HG02938 (cell line): ENCODE measurements around the gene TBC1D1.

Source experiments
- ATAC-seq: cut with Tn5 transposase; IDR thresholded peaks from one replicate; pipeline ENCODE4 v1.9.1; 2021; ENCODE audit warnings: mild to moderate bottlenecking, moderate library complexity; ENCODE audit not compliant: unreplicated experiment

TBC1D1 gene

DNA sequence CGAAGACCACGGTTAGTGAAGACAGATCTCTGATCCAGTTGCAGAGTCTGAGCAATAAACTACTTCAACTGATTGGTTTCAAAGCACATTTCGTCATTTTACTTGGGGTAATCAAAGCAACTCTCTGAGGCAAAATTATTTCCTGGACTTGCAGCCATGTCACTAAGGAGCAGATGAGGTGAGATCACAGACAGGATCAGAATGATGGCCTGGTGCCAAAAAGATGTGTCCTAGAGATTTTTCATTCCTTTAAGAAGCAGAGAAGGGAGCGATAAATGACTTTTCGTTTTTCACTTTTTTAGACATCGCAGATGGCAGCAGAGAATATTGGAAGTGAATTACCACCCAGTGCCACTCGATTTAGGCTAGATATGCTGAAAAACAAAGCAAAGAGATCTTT is 153.2 kb downstream of the TBC1D1 start:
- ATAC-seq: no peak

DNA sequence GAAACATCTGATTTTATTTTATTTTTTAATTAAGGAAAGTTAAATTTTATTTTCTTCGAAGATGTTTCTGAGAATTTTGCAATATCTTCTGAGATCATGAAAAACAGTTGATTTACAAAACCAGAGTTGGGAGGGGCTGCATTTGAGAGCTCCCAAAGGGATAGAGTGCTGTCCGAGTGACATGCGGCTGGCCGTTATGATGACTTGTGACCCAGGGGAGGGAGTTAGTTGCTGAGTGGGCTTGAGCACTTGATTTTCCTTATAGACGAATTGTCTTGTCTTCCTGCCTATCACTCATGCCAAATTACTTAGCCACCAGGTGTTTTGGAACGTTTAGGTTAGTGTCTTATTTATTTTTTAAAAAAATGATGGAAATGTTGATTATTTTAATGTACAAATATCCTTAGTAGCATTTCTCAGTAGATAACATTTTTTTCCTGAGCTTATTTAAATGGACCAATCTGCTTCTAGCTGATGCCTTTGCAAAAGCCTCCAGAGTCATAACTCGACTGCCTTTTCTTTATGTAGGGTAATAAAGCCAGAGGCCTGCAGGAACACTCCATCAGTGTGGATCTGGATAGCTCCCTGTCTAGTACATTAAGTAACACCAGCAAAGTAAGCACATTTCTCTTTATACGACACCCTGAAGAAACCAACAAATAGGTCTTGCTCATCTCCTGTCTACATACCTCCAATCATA is 154.6 kb downstream of the TBC1D1 start:
- no peak for ATAC-seq

DNA sequence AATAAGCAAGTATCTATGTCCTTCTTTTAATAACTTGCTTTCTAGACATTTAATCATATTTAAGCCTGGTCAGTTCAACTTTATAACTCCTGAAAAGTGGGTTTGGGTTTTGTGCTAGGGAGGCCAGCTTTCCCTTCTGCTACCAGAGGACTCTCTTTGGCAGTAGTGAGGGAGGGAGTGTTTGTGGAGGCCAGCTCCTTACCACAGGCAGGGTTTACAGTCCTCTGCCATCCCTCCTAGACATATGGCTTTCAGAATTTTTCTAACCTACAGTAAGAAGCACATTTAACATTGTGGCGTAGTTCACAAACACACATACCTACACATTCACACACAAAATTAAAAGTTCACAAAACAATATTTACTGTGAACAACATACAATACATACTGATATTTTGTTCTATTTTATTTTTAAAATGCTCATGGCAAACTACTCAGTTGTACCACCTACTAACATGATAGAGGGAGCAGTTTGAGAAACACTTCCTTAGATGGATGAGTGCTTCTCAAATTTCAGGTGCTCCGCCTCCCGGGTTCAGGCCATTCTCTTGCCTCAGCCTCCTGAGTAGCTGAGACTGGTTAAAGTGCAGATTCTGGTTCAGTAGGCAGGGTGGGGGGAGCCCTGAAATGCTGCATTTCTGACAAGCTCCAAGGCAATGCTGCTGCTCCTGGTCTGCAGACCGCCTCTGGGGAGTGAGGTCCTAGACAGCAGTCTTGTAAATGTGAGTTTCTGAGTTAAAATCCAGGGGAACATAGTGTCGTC is 156.0 kb downstream of the TBC1D1 start:
- ATAC-seq: no peak

DNA sequence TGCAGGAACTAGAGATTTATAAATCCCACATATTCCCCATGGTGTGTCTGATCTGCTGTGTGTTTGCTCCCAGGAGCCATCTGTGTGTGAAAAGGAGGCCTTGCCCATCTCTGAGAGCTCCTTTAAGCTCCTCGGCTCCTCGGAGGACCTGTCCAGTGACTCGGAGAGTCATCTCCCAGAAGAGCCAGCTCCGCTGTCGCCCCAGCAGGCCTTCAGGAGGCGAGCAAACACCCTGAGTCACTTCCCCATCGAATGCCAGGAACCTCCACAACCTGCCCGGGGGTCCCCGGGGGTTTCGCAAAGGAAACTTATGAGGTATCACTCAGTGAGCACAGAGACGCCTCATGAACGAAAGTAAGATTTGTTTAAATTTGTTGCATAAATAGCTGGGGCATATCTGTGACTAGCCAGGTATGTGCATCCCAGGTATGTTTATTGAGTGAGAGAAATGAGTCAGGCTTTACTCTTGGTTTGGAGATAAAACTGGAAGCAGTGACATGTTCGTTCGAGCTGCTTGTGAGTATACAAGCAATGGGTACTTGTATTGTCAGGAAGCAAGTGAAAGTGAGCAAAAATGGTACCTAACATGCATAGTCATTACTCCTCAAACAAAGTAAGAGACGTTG is 158.8 kb downstream of the TBC1D1 start:
- no peak for ATAC-seq

DNA sequence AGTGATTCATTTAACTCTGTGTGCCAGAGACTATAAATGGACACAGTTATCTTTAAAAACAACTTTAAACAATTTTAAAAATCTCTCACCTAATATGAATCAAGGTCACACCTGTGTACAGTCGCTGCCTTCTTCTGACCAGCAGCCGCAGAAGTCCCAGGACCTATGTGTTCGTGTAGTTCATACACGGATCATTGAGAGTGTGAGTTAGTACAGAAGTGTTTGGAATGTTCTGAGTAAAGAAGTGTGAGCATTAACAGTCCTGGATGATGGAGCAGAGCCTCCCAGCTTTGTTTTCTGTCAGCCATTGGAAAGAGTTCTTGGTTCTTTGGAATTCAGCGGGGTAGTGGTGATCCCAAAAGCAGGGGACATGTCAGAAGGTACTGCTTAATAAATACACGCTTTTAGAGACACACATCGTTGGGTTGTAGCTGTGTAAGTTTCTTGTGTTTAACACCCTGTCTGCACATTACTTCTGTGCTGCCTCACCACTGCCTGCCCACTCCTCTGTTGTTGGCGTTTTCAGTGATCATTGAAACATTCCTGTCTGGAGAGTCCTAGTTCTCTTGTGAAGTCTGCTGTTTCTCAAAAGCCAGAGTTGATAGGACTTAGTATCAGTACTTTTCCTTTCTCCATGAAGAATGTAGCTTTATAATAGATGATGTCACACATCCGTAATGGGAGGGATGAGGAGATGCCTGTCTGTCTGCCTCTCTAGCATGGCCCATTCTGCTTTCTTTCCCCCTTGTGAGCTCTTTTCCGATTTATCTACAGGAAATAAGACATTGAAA is 159.9 kb downstream of the TBC1D1 start:
- ATAC-seq: no peak

DNA sequence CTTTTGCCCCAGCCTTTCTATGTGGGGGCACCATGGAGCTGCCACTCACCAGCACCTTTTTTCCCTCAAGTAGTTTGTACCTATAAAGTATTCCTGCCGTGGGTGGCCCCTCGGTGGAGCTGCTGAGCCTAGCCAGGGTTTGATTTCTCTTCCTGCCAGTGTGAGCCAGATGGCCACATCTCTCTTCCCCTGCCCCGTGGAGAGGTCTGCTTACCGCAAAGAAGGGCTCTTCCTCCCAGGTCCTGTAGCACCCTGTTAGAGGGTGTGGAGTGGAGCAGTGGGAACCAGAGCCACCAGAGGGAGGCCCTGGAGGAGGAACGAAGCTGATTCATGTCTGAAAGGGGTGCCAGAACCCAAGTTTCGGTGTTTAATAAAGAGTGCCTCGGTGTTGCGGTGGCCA is 164.7 kb downstream of the TBC1D1 start:
- no peak for ATAC-seq

DNA sequence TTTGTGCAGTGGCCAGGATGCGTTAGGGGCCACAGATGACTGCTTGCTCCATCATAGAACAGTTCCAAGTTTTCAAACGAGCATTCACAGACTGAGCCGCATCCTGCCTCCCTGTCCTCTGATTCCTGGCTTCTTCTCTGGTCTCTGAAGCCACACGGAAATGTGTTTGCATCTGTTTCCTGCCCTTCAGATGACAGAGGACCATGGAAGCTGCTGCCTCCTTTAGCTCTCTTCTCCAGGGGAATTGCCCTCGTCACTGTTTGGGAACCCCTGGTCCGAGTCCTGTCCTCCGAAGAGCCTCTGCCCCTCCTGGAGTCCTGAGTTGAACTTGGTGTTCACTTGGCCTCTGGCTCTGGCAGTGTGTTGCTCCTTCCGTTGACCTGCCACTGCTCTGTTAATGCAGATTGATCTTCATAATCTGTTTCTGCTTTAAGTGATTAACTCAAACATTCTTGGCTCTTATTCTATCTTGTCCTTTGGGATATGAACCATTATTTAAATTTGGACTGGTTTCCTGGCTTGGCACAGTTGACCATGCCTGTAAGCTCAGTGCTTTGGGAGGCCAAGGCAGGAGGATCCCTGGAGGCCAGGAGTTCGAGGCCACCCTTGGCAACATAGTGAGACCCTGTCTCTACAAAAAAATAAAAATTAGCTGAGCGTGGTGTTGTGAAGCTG is 165.3 kb downstream of the TBC1D1 start:
- ATAC-seq: no peak

DNA sequence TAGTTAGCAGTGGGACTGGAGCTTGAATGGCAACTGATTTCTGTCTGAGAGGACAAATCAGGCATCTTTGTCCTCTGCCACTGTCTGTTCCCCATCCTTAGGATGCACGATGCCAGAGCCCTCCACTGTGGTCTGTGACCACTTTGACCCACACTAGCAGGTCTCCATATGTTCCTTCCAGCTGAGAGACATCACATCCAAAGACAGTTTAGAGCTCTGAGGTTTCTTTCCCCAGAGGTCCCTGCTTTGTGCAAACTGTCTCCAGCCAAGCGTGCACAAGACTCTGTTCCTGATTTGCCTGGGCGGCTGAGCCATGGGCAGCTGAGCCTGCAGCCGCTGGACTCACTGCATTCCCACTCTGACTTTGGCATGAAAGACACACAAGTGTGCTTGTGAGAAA is 167.3 kb downstream of the TBC1D1 start:
- no peak for ATAC-seq

DNA sequence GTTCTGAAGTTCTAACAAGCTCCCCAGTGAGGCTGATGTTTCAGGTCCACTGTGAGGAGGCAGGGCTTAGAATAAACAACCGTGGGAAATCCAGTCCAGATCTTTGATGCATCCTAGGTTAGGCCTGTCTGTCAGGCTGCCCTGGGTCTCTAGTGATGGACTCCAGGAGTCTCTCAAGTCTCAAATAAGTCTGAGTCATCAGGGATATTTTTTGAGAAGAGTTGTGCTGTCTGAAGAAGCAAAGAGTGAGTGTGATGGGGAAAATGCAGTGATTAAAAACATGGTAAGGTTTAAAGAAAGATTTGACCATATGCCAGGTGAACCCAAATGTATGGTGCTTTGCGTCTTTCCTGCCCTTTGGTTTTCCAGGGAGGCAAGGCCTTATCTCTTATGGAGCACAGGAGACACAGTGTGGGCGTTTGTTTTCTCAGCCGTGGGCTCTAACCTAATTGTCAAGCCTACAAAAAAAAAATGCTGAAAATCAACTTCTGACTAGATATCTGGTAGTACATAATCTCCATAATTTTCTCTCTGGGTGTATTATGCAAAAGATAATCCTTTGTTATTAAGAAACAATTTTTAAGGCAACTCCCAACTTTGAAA is 170.0 kb downstream of the TBC1D1 start:
- no peak for ATAC-seq

DNA sequence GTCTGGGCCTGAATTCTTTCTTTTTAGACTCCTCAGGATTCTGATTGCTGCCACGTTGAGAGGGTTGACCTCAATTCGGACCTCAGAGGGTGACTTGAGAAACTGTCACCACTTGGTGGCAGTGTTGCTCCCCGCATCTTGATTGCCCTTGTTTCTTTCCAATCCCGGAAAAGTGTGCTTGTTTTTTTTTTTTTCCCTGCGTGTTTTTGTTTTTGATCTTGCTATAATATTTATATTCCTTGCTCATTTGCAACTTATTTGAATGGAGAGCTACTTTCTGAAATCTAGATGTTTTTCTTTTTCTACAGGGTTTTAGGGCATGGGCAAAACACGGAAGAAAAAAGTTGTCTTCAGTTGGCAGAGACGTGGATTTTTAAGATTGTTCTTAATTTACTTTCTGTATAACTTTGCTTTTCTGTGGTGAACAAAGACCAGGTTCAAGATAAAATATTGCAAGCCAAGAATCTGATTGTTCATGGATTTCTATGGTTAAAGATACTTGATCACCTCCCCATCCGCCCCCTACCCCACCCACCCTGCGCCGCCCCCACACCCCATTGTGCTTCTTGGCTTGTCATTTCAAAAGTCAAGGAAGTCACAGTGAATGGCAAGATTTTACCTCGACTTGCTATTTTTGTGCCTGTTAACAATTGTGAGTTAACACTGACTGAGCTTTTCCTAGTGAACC is 171.3 kb downstream of the TBC1D1 start:
- ATAC-seq: peak; percentile 65

DNA sequence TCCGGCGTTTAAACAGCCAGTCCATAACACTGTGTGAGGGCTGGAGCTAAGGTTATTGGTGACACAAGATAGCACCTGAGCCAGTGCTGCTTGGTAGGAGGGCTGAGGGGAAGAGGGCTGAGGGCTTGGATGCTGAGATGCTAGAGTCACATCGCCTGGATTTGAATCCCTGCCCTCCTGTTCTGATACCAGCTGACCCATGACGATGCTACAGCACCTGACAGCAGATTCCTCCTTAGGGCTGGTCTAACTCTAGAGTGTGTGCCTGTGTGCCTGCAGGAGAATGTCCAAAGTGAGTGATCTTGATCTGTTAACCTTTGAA is 171.9 kb downstream of the TBC1D1 start:
- ATAC-seq: no peak

DNA sequence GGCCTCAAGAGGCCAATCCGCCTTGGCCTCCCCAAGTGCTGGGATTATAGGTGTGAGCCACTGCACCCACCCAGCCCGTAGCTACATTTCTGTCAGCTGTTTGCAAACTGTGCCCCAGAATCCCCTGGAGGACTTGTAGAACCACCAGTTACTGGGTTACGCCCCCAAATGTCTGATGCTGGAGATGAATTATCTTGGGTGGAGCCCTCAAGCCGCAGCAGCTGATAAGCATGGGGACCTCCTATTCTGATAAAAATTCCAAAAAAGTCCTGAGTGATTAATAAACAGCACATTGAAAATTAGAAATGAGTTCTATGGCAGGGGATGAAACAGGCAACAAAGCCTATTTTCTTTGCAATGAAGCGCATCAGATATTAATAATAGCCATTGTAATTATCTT is 174.3 kb downstream of the TBC1D1 start:
- ATAC-seq: no peak

DNA sequence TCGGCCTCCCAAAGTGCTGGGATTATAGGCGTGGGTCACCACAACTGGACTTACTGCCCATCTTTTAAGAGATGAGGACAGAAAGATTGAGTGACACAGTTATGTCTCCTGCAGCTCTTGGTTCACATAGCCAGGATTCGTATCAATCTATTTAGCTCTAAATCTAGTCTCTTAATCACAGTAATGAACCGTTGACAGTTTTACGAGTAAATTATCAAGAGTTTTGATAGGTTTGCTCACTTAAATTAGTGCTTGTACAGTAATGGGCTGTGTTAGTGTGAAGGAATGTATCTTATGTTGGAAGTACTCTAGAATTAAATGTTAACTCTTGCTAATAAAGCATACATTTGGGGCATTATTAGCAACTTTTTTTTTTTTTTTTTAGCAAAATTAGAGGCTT is 175.0 kb downstream of the TBC1D1 start:
- no peak for ATAC-seq

DNA sequence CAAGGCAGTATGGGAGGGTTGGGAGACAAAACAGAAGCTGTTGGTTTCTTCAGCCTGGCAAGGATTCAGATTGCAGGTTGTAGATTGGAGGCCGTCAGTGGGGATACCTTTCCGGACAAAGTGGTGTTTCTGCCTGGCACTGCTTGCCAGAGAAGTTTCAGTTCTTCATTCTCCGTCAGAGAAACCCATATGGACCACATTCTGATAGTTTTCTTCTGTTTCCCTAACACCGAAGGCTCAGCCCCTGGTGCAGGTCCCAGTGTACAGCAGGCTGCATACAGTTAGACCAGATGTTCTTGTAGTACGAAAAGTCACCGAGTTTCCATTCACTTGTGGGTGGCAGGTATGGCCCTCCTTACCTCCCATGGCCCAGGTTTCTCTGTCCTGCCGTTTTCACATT is 176.6 kb downstream of the TBC1D1 start:
- no peak for ATAC-seq

DNA sequence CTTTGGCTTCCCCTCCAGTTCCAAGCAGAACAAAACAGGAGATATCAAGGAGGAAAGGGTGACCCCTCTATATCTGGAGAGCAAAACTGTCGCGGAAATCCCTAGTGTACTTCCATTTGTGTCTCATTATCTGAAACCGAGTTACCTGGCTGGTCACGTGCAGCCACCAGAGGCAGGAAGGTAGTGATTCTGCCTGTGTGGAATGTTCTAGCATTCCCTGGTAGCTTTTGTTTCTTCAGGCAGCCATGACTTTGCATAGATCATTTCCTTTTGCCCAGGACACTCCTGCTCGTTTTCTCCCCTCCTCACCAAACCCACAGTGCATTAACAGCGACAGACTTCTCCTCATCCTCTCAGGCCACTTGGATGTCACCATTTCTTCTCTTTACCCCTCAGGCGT is 177.2 kb downstream of the TBC1D1 start:
- ATAC-seq: no peak

DNA sequence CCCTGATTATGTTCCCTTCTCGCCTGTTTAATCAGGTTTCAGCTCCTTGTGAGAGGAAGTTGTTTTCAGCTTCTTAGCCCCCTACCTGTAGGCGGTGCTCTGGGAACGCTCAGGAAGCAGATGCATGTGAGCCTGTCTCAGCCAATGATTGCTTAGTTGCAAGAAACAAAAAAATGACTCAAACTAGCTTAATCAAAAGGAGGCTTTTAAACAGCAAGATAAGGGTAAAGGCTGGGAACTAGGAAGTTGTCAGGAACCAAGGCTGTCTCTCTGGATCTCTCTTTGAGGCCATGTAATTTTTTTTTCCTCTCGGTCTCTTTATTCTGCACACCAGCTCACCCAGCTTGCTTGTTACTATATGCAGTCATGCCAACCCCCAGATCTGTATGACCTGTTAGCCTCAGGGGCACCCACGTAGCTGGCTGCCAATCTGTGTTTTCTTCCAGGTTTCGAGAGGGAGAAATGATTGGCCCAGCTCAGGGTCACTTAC is 178.4 kb downstream of the TBC1D1 start:
- no peak for ATAC-seq

DNA sequence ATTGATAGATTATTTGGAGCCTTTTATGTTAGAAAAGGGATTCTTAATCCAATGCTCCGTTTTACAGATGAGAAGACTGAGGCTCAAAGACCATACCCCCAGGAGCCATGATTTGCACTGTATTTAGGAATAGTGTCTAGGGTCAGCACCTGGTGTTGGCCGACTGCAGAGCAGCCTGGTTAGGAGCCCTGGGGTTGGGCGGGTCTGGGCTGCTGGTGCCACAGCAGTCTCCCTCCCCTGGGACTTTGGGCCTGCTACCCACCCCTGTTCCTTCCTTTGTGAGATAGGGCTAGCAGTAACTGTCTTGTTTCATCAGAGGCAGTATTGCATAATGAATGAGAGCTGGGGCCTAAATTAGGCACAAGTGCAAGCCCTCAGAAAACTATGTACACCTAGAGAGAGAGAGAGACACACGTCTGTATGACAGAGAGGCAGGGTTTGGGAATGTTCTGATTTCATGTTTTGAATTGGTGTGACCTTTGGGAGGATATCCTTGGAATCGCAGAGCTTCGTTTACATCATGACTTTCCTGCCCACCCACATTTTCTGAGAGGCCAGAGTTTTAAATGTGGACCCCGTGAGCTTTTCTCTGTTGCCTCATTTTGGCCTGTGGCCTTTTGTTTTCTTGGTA is 181.0 kb downstream of the TBC1D1 start:
- no peak for ATAC-seq

DNA sequence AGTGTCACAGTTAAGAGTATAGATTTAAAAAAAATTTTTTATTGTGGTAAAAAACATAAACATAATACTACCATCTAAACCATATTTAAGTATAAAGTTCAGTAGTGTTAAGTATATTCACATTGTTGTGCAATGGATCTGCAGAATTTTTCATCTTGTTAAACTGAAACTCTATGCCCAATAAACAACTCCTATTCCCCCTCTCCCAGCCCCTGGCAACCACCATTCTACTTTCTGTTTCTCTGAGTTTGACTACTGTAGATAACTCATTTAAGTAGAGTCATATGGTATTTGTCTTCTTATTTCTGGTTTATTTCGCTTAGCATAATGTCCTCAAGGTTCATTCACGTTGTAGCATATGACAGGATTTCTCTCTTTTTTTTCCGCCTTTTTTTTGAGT is 181.7 kb downstream of the TBC1D1 start:
- no peak for ATAC-seq

DNA sequence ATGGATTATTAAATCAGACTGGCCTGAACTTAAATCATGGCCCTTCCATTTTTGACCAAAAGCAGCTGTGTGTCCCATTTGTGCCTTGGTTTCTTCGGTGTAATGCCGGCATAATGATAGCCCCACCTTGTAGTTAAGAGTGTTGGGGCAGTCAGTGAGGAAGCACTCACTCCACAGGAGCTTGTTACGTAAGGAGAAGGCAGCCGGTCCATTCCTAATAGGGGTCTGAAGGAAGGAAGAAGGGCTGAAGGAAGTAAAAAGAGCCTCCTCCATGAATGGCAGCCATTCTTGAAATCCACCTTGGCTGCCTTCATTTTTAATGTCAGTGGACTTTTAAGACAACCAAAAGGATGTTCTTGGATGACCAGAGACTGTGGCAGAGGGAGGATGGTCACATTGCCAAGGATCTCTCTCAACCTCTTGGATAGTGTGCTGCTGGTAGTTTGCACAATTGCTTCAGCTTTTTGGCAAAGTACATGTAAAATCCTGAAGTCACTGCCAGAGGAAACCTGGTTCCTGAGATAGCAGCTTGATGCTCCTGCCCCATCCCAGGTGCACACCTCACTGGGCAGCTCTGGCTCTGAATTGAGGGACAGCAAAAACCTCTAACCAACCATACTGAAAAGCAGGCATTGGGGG is 182.8 kb downstream of the TBC1D1 start:
- no peak for ATAC-seq
